H9 (cell line): ENCODE measurements around the gene LTB4R. TPM values are rescaled to one million over a fixed set of nuclear protein-coding genes. Genes with fewer than 3 reads are reported as not detected.

Experiments used
- DNase-seq: peaks from one replicate; pipeline ENCODE4 v3.0.0-alpha.2; 2017
- H2AFZ ChIP-seq: one replicate; pipeline ENCODE4 v1.6.1; 2013; ENCODE audit warnings: mild to moderate bottlenecking, low read length, control low read depth, moderate library complexity
- H2AK5ac ChIP-seq: 2 replicates; pipeline ENCODE4 v1.6.1; 2013; ENCODE audit warnings: low read length, control low read depth, mixed read lengths; ENCODE audit not compliant: insufficient read length
- H2BK120ac ChIP-seq: one replicate; pipeline ENCODE4 v1.6.1; 2013; ENCODE audit warnings: low read depth, mild to moderate bottlenecking, low read length, control low read depth, inconsistent platforms; ENCODE audit not compliant: poor library complexity, severe bottlenecking
- H2BK12ac ChIP-seq: 2 replicates; pipeline ENCODE4 v1.6.1; 2013; ENCODE audit warnings: low read length, control low read depth, mixed read lengths, low read depth; ENCODE audit not compliant: insufficient read length
- H2BK15ac ChIP-seq: 2 replicates; pipeline ENCODE4 v1.6.1; 2013; ENCODE audit warnings: low read depth, low read length, control low read depth
- H2BK20ac ChIP-seq: one replicate; pipeline ENCODE4 v1.6.1; 2013; ENCODE audit warnings: low read depth, mild to moderate bottlenecking, low read length, control low read depth, inconsistent platforms; ENCODE audit not compliant: poor library complexity, severe bottlenecking
- H2BK5ac ChIP-seq: 2 replicates; pipeline ENCODE4 v1.6.1; 2013; ENCODE audit warnings: low read length, control low read depth, mixed read lengths; ENCODE audit not compliant: insufficient read length
- H3K14ac ChIP-seq: 2 replicates; pipeline ENCODE4 v1.6.1; 2013; ENCODE audit warnings: low read length, control low read depth; ENCODE audit not compliant: insufficient read depth
- H3K18ac ChIP-seq: 2 replicates; pipeline ENCODE4 v1.6.1; 2013; ENCODE audit warnings: low read depth, mild to moderate bottlenecking, mixed read lengths, low read length, control low read depth; ENCODE audit not compliant: insufficient read length
- H3K23ac ChIP-seq: 2 replicates; pipeline ENCODE4 v1.6.1; 2013; ENCODE audit warnings: low read length, control low read depth, mixed read lengths, low read depth; ENCODE audit not compliant: insufficient read length
- H3K23me2 ChIP-seq: 2 replicates; pipeline ENCODE4 v1.6.1; 2013; ENCODE audit warnings: low read depth, mild to moderate bottlenecking, mixed read lengths, low read length, control low read depth; ENCODE audit not compliant: insufficient read length, poor library complexity, severe bottlenecking
- H3K27ac ChIP-seq: 2 replicates; pipeline ENCODE4 v1.5.1; 2013; ENCODE audit warnings: low read length, control low read depth, mixed read lengths, low read depth; ENCODE audit not compliant: insufficient read length
- H3K27me3 ChIP-seq: 2 replicates; pipeline ENCODE4 v1.6.1; 2013; ENCODE audit warnings: low read length, control low read depth, inconsistent platforms; ENCODE audit not compliant: insufficient read depth
- H3K4ac ChIP-seq: 2 replicates; pipeline ENCODE4 v1.6.1; 2013; ENCODE audit warnings: low read depth, mild to moderate bottlenecking, control low read depth, inconsistent platforms, low read length, moderate library complexity
- H3K4me1 ChIP-seq: 2 replicates; pipeline ENCODE4 v1.6.1; 2013; ENCODE audit warnings: low read length, control low read depth, inconsistent platforms; ENCODE audit not compliant: insufficient read depth
- H3K4me2 ChIP-seq: 2 replicates; pipeline ENCODE4 v1.6.1; 2013; ENCODE audit warnings: low read length, control low read depth, mixed read lengths; ENCODE audit not compliant: insufficient read length, insufficient read depth
- H3K56ac ChIP-seq: 2 replicates; pipeline ENCODE4 v1.6.1; 2013; ENCODE audit warnings: low read depth, mild to moderate bottlenecking, mixed read lengths, low read length, control low read depth; ENCODE audit not compliant: insufficient read length
- H3K79me1 ChIP-seq: 2 replicates; pipeline ENCODE4 v1.6.1; 2013; ENCODE audit warnings: low read depth, mild to moderate bottlenecking, moderate library complexity, low read length, control low read depth, inconsistent platforms; ENCODE audit not compliant: insufficient read depth, poor library complexity, severe bottlenecking
- H3K79me2 ChIP-seq: 2 replicates; pipeline ENCODE4 v1.6.1; 2013; ENCODE audit warnings: low read length, control low read depth, inconsistent platforms; ENCODE audit not compliant: insufficient read depth
- H3K9ac ChIP-seq: 2 replicates; pipeline ENCODE4 v1.6.1; 2013; ENCODE audit warnings: low read length, control low read depth, mixed read lengths; ENCODE audit not compliant: insufficient read length; ENCODE audit errors: extremely low read depth
- H3K9me3 ChIP-seq: one replicate; pipeline ENCODE4 v1.6.1; 2013; ENCODE audit warnings: low read depth, low read length, inconsistent platforms; ENCODE audit not compliant: control insufficient read depth
- H3T11ph ChIP-seq: one replicate; pipeline ENCODE4 v1.6.1; 2013; ENCODE audit warnings: mild to moderate bottlenecking, low read length, control low read depth, inconsistent platforms
- H4K20me1 ChIP-seq: one replicate; pipeline ENCODE4 v1.6.1; 2013; ENCODE audit not compliant: control insufficient read depth, insufficient read length, insufficient read depth
- H4K5ac ChIP-seq: 2 replicates; pipeline ENCODE4 v1.6.1; 2013; ENCODE audit warnings: low read depth, mild to moderate bottlenecking, mixed read lengths, low read length, control low read depth; ENCODE audit not compliant: insufficient read length
- H4K8ac ChIP-seq: replicated peaks from 2 replicates; pipeline ENCODE4 v1.6.1; 2013; ENCODE audit warnings: low read length, control low read depth, mixed read lengths, low read depth; ENCODE audit not compliant: insufficient read length
- H4K91ac ChIP-seq: 2 replicates; pipeline ENCODE4 v1.6.1; 2013; ENCODE audit warnings: low read depth, mild to moderate bottlenecking, moderate library complexity, mixed read lengths, low read length, control low read depth; ENCODE audit not compliant: insufficient read length
- H3K27ac Mint-ChIP-seq, 3 experiments: 2 replicates in 2 of 3; 3 replicates in 1 of 3; pipeline ENCODE4 v1.8.0; 2020 to 2021; ENCODE audit warnings: mixed read lengths in 3 of 3, mild to moderate bottlenecking in 1 of 3, moderate library complexity in 1 of 3
- H3K27me3 Mint-ChIP-seq: 2 replicates; pipeline ENCODE4 v1.8.0; 2021; ENCODE audit warnings: low read depth, mild to moderate bottlenecking, moderate library complexity, mixed read lengths
- H3K36me3 Mint-ChIP-seq, 3 experiments: 2 replicates in 2 of 3; 3 replicates in 1 of 3; pipeline ENCODE4 v1.8.0; 2020 to 2021; ENCODE audit warnings: low read depth in 3 of 3, mixed read lengths in 3 of 3; ENCODE audit not compliant: insufficient read depth in 1 of 3
- H3K4me1 Mint-ChIP-seq, 2 experiments: 2 replicates each; pipeline ENCODE4 v1.8.0; 2020; ENCODE audit warnings: mixed read lengths in 2 of 2
- H3K4me3 Mint-ChIP-seq, 2 experiments: 2 replicates in 1 of 2; 3 replicates in 1 of 2; pipeline ENCODE4 v1.8.0; 2020 to 2021; ENCODE audit warnings: mild to moderate bottlenecking in 2 of 2, mixed read lengths in 2 of 2, moderate library complexity in 1 of 2
- H3K9me3 Mint-ChIP-seq, 2 experiments: 2 replicates in 1 of 2; 3 replicates in 1 of 2; pipeline ENCODE4 v1.8.0; 2020; ENCODE audit warnings: mild to moderate bottlenecking in 2 of 2, mixed read lengths in 2 of 2, moderate library complexity in 1 of 2
- WGBS: extraction: QIAGEN DNeasy Blood & Tissue Kit; methylation state at CpG from one replicate; pipeline ENCODE4 v1.1.7; 2013; ENCODE audit warnings: missing lambda C conversion rate, low lambda C conversion rate, mixed read lengths; ENCODE audit not compliant: insufficient read length; ENCODE audit errors: extremely low coverage; 5-methylcytosine and 5-hydroxymethylcytosine counted together
- total RNA-seq: library from RNA; stranded (reverse); gene quantifications from 2 replicates; pipeline ENCODE4 v1.2.1, GENCODE V29; 2021
- TF ChIP-seq, protein P1 (sequence below): fragments of 200-600 bp; sonication (generic); conservative IDR thresholded peaks from 3 replicates; pipeline ENCODE4 v1.8.0; 2021; ENCODE audit warnings: antibody characterized with exemption, mild to moderate bottlenecking

Gene LTB4R
- total RNA-seq, 1 experiment from 2014 or later = 8.9 TPM

DNA sequence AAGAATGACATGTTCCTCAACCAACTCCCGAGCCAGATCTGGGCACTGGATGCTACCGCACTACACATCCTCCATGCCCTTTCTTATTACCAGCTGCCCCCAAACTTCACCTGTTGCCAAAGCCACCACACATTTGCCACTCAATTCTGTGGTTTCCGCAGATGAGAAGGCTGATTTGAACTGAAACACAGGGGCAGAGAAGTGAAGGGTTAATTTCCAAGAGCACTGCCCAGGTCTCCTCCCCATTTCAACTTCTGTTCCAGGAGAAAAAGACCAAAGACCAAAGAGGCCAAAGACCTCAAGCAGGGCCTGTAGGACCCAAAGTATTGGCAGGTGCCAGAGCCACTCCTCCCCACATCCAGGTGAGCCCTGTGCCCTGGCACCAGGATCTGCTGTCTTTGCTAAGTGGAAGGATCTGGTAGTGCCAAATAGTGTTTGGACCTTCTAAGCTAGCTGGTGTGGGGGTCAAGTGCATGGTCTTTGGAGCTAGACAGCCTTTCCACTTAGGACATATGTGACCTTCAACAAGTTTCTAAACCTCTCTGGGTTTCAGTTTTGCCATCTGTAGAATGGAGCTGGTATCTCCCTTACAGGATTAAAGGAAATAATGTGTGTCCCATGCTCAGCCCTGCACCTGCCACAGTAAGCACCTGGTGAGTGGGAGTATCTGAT is 19.7 kb upstream of the LTB4R start:
- TF ChIP-seq, protein P1, sequence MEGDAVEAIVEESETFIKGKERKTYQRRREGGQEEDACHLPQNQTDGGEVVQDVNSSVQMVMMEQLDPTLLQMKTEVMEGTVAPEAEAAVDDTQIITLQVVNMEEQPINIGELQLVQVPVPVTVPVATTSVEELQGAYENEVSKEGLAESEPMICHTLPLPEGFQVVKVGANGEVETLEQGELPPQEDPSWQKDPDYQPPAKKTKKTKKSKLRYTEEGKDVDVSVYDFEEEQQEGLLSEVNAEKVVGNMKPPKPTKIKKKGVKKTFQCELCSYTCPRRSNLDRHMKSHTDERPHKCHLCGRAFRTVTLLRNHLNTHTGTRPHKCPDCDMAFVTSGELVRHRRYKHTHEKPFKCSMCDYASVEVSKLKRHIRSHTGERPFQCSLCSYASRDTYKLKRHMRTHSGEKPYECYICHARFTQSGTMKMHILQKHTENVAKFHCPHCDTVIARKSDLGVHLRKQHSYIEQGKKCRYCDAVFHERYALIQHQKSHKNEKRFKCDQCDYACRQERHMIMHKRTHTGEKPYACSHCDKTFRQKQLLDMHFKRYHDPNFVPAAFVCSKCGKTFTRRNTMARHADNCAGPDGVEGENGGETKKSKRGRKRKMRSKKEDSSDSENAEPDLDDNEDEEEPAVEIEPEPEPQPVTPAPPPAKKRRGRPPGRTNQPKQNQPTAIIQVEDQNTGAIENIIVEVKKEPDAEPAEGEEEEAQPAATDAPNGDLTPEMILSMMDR = no peak
- no CpG with 5 or more reads among the region's 3 CpGs for WGBS
- Mint-ChIP-seq H3K4me1 (peaks cover 0 to 2% of the 10 kb centered on the region in 2 experiments; a peak in 2 of 4 replicates), H3K36me3 (peaks cover 7 to 46% (median 17%) of the 10 kb centered on the region in 3 experiments; a peak in 6 of 7 replicates), H3K27ac (no peak overlapping the region; a peak in 1 of 7 replicates), H3K9me3 (no peaks in the 10 kb centered on the region), H3K27me3 (no peaks in the 10 kb centered on the region), H3K4me3 (no peak overlapping the region)
- Histone ChIP-seq H2AFZ (no peak overlapping the region), H4K91ac (no peak overlapping the region), H4K20me1 (no peaks in the 10 kb centered on the region), H3K27me3 (no peaks in the 10 kb centered on the region), H2AK5ac (no peak overlapping the region), H3K4me2 (no peak overlapping the region), H3K9ac (no peak overlapping the region), H4K5ac (no peak overlapping the region), H2BK12ac (no peak overlapping the region), H3K23ac (no peak overlapping the region), H3K56ac (no peak overlapping the region), H3T11ph (no peak overlapping the region), H4K8ac (no peak overlapping the region), H3K4ac (no peak overlapping the region), H2BK120ac (no peak overlapping the region), H3K14ac (no peak overlapping the region), H3K4me1 (no peaks in the 10 kb centered on the region), H2BK5ac (no peak overlapping the region), H3K9me3 (no peaks in the 10 kb centered on the region), H2BK20ac (no peak overlapping the region), H3K79me2 (no peaks in the 10 kb centered on the region), H3K27ac (no peak overlapping the region), H2BK15ac (no peak overlapping the region), H3K23me2 (no peaks in the 10 kb centered on the region), H3K18ac (no peak overlapping the region), H3K79me1 (no peaks in the 10 kb centered on the region)
- no peak for DNase-seq
